GM12872 (cell line): ENCODE results near the gene MCOLN1.

ENCODE experiments used
- TF ChIP-seq, protein P1 (sequence below): IDR thresholded peaks from 3 replicates; pipeline ENCODE4 v1.5.1; 2011; ENCODE audit warnings: low read depth, mild to moderate bottlenecking, low read length, moderate library complexity; ENCODE audit not compliant: insufficient read depth

MCOLN1 gene

DNA sequence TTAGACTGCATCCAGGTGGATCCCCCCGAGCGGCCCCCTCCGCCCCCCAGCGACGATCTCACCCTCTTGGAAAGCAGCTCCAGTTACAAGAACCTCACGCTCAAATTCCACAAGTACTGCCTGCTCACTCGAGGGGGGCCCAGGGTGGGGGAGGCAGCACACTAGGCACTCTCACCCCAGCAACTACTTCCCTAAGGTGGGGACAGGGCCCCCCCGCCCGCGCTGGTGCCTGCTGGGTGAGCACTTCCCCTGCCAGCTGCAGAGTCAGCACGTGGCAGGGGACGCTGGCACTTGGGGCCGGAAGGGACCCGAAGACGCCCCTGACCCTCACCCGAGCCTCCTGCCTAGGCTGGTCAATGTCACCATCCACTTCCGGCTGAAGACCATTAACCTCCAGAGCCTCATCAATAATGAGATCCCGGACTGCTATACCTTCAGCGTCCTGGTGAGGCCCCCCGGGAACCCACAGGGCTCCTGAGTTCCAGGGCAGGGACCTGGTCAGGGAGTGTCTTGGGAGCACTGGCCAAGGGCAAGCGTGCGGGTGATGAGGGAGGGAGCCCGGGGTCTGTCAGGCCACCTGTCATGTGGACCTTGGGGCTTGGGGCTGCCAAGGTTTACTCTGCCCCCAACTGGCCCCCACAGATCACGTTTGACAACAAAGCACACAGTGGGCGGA is 5.2 kb downstream of the MCOLN1 start:
- TF ChIP-seq, protein P1, sequence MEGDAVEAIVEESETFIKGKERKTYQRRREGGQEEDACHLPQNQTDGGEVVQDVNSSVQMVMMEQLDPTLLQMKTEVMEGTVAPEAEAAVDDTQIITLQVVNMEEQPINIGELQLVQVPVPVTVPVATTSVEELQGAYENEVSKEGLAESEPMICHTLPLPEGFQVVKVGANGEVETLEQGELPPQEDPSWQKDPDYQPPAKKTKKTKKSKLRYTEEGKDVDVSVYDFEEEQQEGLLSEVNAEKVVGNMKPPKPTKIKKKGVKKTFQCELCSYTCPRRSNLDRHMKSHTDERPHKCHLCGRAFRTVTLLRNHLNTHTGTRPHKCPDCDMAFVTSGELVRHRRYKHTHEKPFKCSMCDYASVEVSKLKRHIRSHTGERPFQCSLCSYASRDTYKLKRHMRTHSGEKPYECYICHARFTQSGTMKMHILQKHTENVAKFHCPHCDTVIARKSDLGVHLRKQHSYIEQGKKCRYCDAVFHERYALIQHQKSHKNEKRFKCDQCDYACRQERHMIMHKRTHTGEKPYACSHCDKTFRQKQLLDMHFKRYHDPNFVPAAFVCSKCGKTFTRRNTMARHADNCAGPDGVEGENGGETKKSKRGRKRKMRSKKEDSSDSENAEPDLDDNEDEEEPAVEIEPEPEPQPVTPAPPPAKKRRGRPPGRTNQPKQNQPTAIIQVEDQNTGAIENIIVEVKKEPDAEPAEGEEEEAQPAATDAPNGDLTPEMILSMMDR = no peak

DNA sequence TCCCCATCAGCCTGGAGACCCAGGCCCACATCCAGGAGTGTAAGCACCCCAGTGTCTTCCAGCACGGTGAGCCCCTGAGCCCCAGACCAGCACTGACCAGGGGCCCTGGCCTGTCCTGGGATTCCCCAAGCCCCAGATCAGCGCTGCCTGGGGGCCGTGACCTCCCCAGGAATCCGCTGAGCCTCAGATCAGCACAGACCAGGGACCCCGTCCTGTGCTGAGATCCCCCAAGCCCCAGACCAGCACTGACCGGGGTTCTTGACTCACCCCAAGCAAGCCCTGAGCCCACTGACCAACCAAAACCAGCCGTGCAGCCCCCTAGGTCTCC is 5.7 kb downstream of the MCOLN1 start:
- TF ChIP-seq, protein P1 = no peak

DNA sequence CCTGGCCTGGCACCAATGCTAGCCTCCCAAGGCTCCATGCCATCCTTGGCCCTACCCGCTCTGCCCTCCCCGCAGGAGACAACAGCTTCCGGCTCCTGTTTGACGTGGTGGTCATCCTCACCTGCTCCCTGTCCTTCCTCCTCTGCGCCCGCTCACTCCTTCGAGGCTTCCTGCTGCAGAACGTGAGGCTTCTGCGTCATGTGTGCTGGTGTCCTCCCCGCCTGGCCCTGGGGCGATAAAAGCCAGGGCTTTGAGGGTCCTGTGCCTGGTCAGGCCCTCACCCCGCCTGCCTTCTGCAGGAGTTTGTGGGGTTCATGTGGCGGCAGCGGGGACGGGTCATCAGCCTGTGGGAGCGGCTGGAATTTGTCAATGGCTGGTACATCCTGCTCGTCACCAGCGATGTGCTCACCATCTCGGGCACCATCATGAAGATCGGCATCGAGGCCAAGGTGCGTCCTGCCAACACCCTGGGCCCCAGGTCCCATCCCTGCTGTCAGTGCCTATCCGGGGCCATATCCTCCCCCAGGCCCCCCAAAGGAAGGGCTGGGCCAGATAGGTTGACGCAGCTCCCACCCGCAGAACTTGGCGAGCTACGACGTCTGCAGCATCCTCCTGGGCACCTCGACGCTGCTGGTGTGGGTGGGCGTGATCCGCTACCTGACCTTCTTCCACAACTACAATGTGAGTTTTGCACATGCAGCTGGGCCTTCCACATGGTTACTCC is 6.3 kb downstream of the MCOLN1 start:
- TF ChIP-seq, protein P1 = no peak

DNA sequence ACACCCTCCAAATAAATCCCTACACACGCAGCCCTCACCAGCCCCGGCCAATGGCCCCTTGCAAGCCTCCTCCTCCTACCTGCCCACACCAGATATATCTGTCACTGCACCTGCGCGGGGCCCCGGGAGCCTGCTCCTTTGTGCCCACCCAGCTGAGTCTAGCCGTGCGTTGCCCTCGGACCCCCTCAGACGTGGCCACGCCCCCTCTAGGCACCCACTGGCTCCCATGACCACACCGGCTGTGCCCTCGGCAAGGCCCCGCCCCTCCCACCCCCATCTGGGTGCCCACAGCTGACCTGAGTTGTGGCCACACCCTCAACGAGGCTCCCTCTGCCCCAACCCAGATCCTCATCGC is 6.8 kb downstream of the MCOLN1 start:
- TF ChIP-seq, protein P1 = no peak

DNA sequence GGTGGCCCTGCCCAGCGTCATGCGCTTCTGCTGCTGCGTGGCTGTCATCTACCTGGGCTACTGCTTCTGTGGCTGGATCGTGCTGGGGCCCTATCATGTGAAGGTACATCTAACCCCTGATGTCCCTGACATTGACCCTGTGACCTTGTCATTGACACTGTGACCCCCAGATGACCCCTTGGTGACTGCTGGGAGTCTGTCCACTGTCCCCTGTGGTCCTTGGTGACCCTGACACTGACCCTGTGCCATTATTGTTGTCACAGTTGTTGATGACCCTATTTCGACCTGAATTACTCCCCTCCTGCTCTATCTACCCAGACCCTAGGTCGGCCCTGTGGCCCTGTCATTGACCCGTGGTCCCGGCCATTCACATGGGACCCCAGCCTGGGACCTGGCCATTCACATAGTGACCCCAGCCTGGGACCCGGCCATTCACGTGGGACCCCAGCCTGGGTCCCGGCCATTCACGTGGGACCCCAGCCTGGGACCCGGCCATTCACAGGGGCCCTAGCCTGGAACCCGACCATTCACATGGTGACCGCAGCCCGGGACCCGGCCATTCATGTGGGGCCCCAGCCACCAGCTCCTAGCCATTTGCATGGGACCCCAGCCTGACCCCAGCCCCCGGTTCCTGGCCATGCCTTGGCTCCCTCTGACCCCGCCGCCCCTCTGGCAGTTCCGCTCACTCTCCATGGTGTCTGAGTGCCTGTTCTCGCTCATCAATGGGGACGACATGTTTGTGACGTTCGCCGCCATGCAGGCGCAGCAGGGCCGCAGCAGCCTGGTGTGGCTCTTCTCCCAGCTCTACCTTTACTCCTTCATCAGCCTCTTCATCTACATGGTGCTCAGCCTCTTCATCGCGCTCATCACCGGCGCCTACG is 7.4 kb downstream of the MCOLN1 start:
- TF ChIP-seq, protein P1 = no peak

DNA sequence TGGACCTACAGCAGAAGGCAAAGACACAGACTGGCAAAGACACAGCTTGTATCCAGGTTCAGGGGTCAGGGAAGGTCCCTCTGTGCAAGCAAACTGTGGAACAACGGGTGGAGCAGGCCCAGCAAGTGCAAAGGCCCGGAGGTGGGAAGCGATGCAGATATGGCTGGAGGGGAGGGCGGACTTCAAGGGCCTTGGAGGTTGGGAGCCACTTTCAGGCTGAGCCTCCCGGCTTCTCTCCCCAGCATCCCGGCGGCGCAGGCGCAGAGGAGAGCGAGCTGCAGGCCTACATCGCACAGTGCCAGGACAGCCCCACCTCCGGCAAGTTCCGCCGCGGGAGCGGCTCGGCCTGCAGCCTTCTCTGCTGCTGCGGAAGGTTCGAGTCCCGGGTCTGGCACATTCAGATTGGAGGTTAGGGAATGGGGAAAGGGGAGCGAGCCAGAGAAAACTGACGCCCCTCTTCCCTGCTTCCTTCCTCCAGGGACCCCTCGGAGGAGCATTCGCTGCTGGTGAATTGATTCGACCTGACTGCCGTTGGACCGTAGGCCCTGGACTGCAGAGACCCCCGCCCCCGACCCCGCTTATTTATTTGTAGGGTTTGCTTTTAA is 11.0 kb downstream of the MCOLN1 start:
- TF ChIP-seq, protein P1 = no peak

DNA sequence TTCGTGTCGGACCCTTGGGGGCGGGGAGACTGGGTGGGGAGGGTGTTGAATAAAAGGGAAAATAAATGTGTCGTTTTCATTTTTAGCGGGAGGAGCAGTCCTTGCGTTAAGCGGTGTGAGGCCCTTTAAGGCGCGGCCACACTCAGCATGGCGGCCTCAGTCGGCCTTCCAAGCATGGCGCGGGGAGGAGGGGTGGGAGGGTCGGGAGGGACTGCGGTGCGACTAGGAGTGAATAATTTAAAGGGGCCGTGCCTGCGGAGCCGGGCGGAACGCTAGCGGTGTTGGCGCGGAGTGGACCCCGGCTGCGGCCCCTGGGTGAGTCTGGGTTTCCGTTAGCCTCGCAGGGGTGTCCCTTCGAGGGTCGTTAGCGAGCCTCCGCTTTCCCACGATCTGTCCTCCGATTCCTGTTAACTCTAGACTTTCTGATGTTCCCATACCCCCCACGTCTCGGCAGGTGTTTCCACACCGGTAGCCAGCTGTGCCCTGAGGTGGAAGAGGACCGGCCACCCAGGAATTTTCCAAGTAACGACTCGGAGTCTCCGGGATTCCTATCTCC is 11.6 kb downstream of the MCOLN1 start:
- TF ChIP-seq, protein P1 = no peak
